Measurements from ENCODE around the gene TFDP1. TPM values are rescaled to one million over a fixed set of nuclear protein-coding genes. Genes with fewer than 3 reads are reported as not detected.

Gene TFDP1
- total and polyA plus RNA-seq, 2 experiments from 2014 or later = 74.8 to 122 TPM

- no peak for DNase-seq
- no peak overlapping the region for H3K9ac ChIP-seq
- H3K79me2 ChIP-seq (ENCODE audit: insufficient read depth) = peaks cover 51% of the 10 kb centered on the region
- TF ChIP-seq EZH2phosphoT487 (IDR thresholded peaks at IDR 0.05; ENCODE audit: insufficient read depth, low read depth) = no peak
- no peak for TF ChIP-seq EZH2 (IDR thresholded peaks at IDR 0.05; ENCODE audit: insufficient read depth, poor library complexity, severe bottlenecking)
- H3K27me3 ChIP-seq (replicated peaks; ENCODE audit: insufficient read depth) = no peaks in the 10 kb centered on the region
- no peak overlapping the region for H3K27ac ChIP-seq
- no peaks in the 10 kb centered on the region for H4K20me1 ChIP-seq (ENCODE audit: insufficient read depth)
- no peaks in the 10 kb centered on the region for H3F3A ChIP-seq (ENCODE audit: insufficient read depth)
- H3K4me1 ChIP-seq (ENCODE audit: insufficient read depth) = no peaks in the 10 kb centered on the region
- 93 to 95% methylated on average over 10 of the region's 10 CpGs for WGBS, 2 experiments (ENCODE audit: low coverage in 1 of 2, low lambda C conversion rate in 2 of 2, missing lambda C conversion rate in 2 of 2)
- no peaks in the 10 kb centered on the region for H3K9me3 ChIP-seq (ENCODE audit: low read depth)
- no peak overlapping the region for H2AFZ ChIP-seq
- H3K36me3 ChIP-seq (ENCODE audit: low read depth) = peaks cover 7% of the 10 kb centered on the region; the same call in 1 of the 2 replicates
- no peak overlapping the region for H3K4me2 ChIP-seq (ENCODE audit: unreplicated experiment)
- H3K9me2 ChIP-seq (ENCODE audit: insufficient read depth) = no peaks in the 10 kb centered on the region
- no peak overlapping the region for H3K4me3 ChIP-seq
- in situ Hi-C loops (cut with MboI) = no loop called here
These were observed 44.0 kb upstream of the TFDP1 start for GRCh38 chr13:113540523-113540922.

- Histone ChIP-seq H3K4me2 (ENCODE audit: unreplicated experiment) (no peak overlapping the region), H3K79me2 (ENCODE audit: insufficient read depth) (peaks cover 74% of the 10 kb centered on the region), H3K4me3 (no peak overlapping the region), H3K9me3 (ENCODE audit: low read depth) (no peaks in the 10 kb centered on the region), H3K36me3 (ENCODE audit: low read depth) (peaks cover 7% of the 10 kb centered on the region; the same call in 1 of the 2 replicates), H3K9me2 (ENCODE audit: insufficient read depth) (no peaks in the 10 kb centered on the region), H3F3A (ENCODE audit: insufficient read depth) (no peaks in the 10 kb centered on the region), H3K4me1 (ENCODE audit: insufficient read depth) (0 out of 2 replicates have a peak, but pooled peaks cover 5% of the 10 kb centered on the region), H3K9ac (no peak overlapping the region), H4K20me1 (ENCODE audit: insufficient read depth) (no peaks in the 10 kb centered on the region), H2AFZ (no peak overlapping the region), H3K27me3 (replicated peaks; ENCODE audit: insufficient read depth) (no peaks in the 10 kb centered on the region), H3K27ac (no peak overlapping the region)
- TF ChIP-seq EZH2phosphoT487 (IDR thresholded peaks at IDR 0.05; ENCODE audit: insufficient read depth, low read depth) (no peak), EZH2 (IDR thresholded peaks at IDR 0.05; ENCODE audit: insufficient read depth, poor library complexity, severe bottlenecking) (no peak)
- no peak for DNase-seq
- 76 to 79% methylated on average over 5 to 21 of the region's 21 CpGs for WGBS, 2 experiments (ENCODE audit: low coverage in 1 of 2, low lambda C conversion rate in 2 of 2, missing lambda C conversion rate in 2 of 2)
- in situ Hi-C loops (cut with MboI) = no loop called here
These were observed 41.7 kb upstream of the TFDP1 start for GRCh38 chr13:113542751-113543424.

GRCh38 chr13:113544071-113544891 is 40.3 kb upstream of the TFDP1 start:
- Histone ChIP-seq H3K9ac (no peak overlapping the region), H3F3A (ENCODE audit: insufficient read depth) (no peaks in the 10 kb centered on the region), H3K27ac (no peak overlapping the region), H3K4me3 (no peak overlapping the region), H3K9me3 (ENCODE audit: low read depth) (no peaks in the 10 kb centered on the region), H4K20me1 (ENCODE audit: insufficient read depth) (no peaks in the 10 kb centered on the region), H3K79me2 (ENCODE audit: insufficient read depth) (peaks cover 81% of the 10 kb centered on the region), H3K9me2 (ENCODE audit: insufficient read depth) (no peaks in the 10 kb centered on the region), H3K4me2 (ENCODE audit: unreplicated experiment) (no peak overlapping the region), H3K36me3 (ENCODE audit: low read depth) (peaks cover 7% of the 10 kb centered on the region; the same call in 1 of the 2 replicates), H2AFZ (no peak overlapping the region), H3K27me3 (replicated peaks; ENCODE audit: insufficient read depth) (no peaks in the 10 kb centered on the region), H3K4me1 (ENCODE audit: insufficient read depth) (0 out of 2 replicates have a peak, but pooled peaks cover 5% of the 10 kb centered on the region)
- TF ChIP-seq EZH2 (IDR thresholded peaks at IDR 0.05; ENCODE audit: insufficient read depth, poor library complexity, severe bottlenecking) = no peak
- no peak for TF ChIP-seq EZH2phosphoT487 (IDR thresholded peaks at IDR 0.05; ENCODE audit: insufficient read depth, low read depth)
- WGBS, 2 experiments (ENCODE audit: low coverage in 1 of 2, low lambda C conversion rate in 2 of 2, missing lambda C conversion rate in 2 of 2) = 92 to 94% methylated on average over 35 to 36 of the region's 37 CpGs
- in situ Hi-C loops (cut with MboI) = no loop called here
- no peak for DNase-seq

- no peak for DNase-seq
- Histone ChIP-seq H3K27ac (no peak overlapping the region), H3K4me3 (no peak overlapping the region), H3K9me2 (ENCODE audit: insufficient read depth) (no peaks in the 10 kb centered on the region), H3K36me3 (ENCODE audit: low read depth) (peaks cover 7% of the 10 kb centered on the region; the same call in 1 of the 2 replicates), H3F3A (ENCODE audit: insufficient read depth) (no peaks in the 10 kb centered on the region), H3K4me2 (ENCODE audit: unreplicated experiment) (no peak overlapping the region), H4K20me1 (ENCODE audit: insufficient read depth) (no peaks in the 10 kb centered on the region), H3K27me3 (replicated peaks; ENCODE audit: insufficient read depth) (no peaks in the 10 kb centered on the region), H3K79me2 (ENCODE audit: insufficient read depth) (peaks cover 81% of the 10 kb centered on the region), H3K4me1 (ENCODE audit: insufficient read depth) (0 out of 2 replicates have a peak, but pooled peaks cover 5% of the 10 kb centered on the region), H2AFZ (no peak overlapping the region), H3K9me3 (ENCODE audit: low read depth) (no peaks in the 10 kb centered on the region), H3K9ac (no peak overlapping the region)
- in situ Hi-C loops (cut with MboI) = no loop called here
- 89 to 92% methylated on average over 10 of the region's 10 CpGs for WGBS, 2 experiments (ENCODE audit: low coverage in 1 of 2, low lambda C conversion rate in 2 of 2, missing lambda C conversion rate in 2 of 2)
- TF ChIP-seq EZH2phosphoT487 (IDR thresholded peaks at IDR 0.05; ENCODE audit: insufficient read depth, low read depth) (no peak), EZH2 (IDR thresholded peaks at IDR 0.05; ENCODE audit: insufficient read depth, poor library complexity, severe bottlenecking) (no peak)
These were observed 39.7 kb upstream of the TFDP1 start for GRCh38 chr13:113544896-113545295.
